Nephron (organoid): ENCODE measurements around the gene VILL.
A peak's percentile ranks its signal among the peaks of the same experiment; 100 is the strongest.

Source experiments
- H3K27ac Mint-ChIP-seq, 3 experiments: 2 replicates each; pipeline ENCODE4 v1.8.0; 2020; ENCODE audit warnings: mixed read lengths in 3 of 3, mild to moderate bottlenecking in 2 of 3, moderate library complexity in 1 of 3
- H3K27me3 Mint-ChIP-seq: 2 replicates; pipeline ENCODE4 v1.8.0; 2021; ENCODE audit warnings: low read depth, mild to moderate bottlenecking, moderate library complexity, mixed read lengths
- H3K36me3 Mint-ChIP-seq: 2 replicates; pipeline ENCODE4 v1.8.0; 2020; ENCODE audit warnings: low read depth, mixed read lengths
- H3K4me1 Mint-ChIP-seq: 2 replicates; pipeline ENCODE4 v1.8.0; 2020; ENCODE audit warnings: mixed read lengths
- H3K4me3 Mint-ChIP-seq, 3 experiments: 2 replicates each; pipeline ENCODE4 v1.8.0; 2020; ENCODE audit warnings: mild to moderate bottlenecking in 3 of 3, mixed read lengths in 3 of 3, moderate library complexity in 2 of 3
- H3K9me3 Mint-ChIP-seq: 2 replicates; pipeline ENCODE4 v1.8.0; 2020; ENCODE audit warnings: mixed read lengths
- CTCF ChIP-seq, 3 experiments: fragments of 200-600 bp; sonication (generic); IDR thresholded peaks; one replicate each; pipeline ENCODE4 v1.5.0; 2021; ENCODE audit warnings: antibody characterized with exemption in 3 of 3; ENCODE audit not compliant: unreplicated experiment in 3 of 3

VILL gene

GRCh38 chr3:37988931-37989525 is 1.6 kb upstream of the VILL start:
- peaks cover 27% of the 10 kb centered on the region for H3K4me1 Mint-ChIP-seq
- H3K4me3 Mint-ChIP-seq: peak overlapping the region in 1 of 3 experiments; percentile 22
- H3K27me3 Mint-ChIP-seq: peaks cover 17% of the 10 kb centered on the region
- H3K36me3 Mint-ChIP-seq: peaks cover 8% of the 10 kb centered on the region
- TF ChIP-seq CTCF (IDR thresholded peaks at IDR 0.05; ENCODE audit: unreplicated experiment in 3 of 3): no peak
- peak overlapping the region; percentile 12 to 74 (median 21) for H3K27ac Mint-ChIP-seq
- no peaks in the 10 kb centered on the region for H3K9me3 Mint-ChIP-seq

GRCh38 chr3:37989821-37990480 is 635 bp upstream of the VILL start:
- H3K27me3 Mint-ChIP-seq: peaks cover 17% of the 10 kb centered on the region
- H3K4me1 Mint-ChIP-seq: peaks cover 37% of the 10 kb centered on the region
- TF ChIP-seq CTCF (IDR thresholded peaks at IDR 0.05; ENCODE audit: unreplicated experiment in 3 of 3): no peak
- no peaks in the 10 kb centered on the region for H3K9me3 Mint-ChIP-seq
- peak overlapping the region; percentile 21 to 60 (median 58) for H3K27ac Mint-ChIP-seq
- no peak overlapping the region for H3K4me3 Mint-ChIP-seq
- peaks cover 3% of the 10 kb centered on the region for H3K36me3 Mint-ChIP-seq

GRCh38 chr3:37991109-37991508 is 523 bp downstream of the VILL start:
- Mint-ChIP-seq H3K4me3 (no peak overlapping the region), H3K27ac (no peak overlapping the region), H3K4me1 (peaks cover 35% of the 10 kb centered on the region), H3K36me3 (no peaks in the 10 kb centered on the region), H3K9me3 (no peaks in the 10 kb centered on the region), H3K27me3 (peaks cover 17% of the 10 kb centered on the region)
- no peak for TF ChIP-seq CTCF (IDR thresholded peaks at IDR 0.05; ENCODE audit: unreplicated experiment in 3 of 3)

GRCh38 chr3:37991823-37992222 is 1.2 kb downstream of the VILL start:
- H3K9me3 Mint-ChIP-seq: no peaks in the 10 kb centered on the region
- no peak for TF ChIP-seq CTCF (IDR thresholded peaks at IDR 0.05; ENCODE audit: unreplicated experiment in 3 of 3)
- H3K4me1 Mint-ChIP-seq: peaks cover 41% of the 10 kb centered on the region
- H3K4me3 Mint-ChIP-seq: peak overlapping the region in 2 of 3 experiments; percentile 10 to 60
- H3K27me3 Mint-ChIP-seq: peaks cover 17% of the 10 kb centered on the region
- peak overlapping the region in 1 of 3 experiments; percentile 34 for H3K27ac Mint-ChIP-seq
- H3K36me3 Mint-ChIP-seq: peaks cover 6% of the 10 kb centered on the region

- Mint-ChIP-seq H3K27me3 (peaks cover 17% of the 10 kb centered on the region), H3K36me3 (peaks cover 8% of the 10 kb centered on the region)
Observed at GRCh38 chr3:37992271-37993066, 1.9 kb downstream of the VILL start.

More at GRCh38 chr3:37992271-37993066, 1.9 kb downstream of the VILL start:
- H3K9me3 Mint-ChIP-seq: no peaks in the 10 kb centered on the region
- H3K4me3 Mint-ChIP-seq: peak overlapping the region; percentile 42 to 96 (median 95)
- H3K27ac Mint-ChIP-seq: peak overlapping the region; percentile 12 to 98 (median 91)
- TF ChIP-seq CTCF (IDR thresholded peaks at IDR 0.05; ENCODE audit: unreplicated experiment in 3 of 3): no peak
- peaks cover 44% of the 10 kb centered on the region for H3K4me1 Mint-ChIP-seq
